ENCODE data around the gene BOC. TPM values are rescaled to one million over a fixed set of nuclear protein-coding genes. Genes with fewer than 3 reads are reported as not detected.
A peak's percentile ranks its signal among the peaks of the same experiment; 100 is the strongest.

BOC gene
- total and polyA plus RNA-seq, 8 donors: 6.0 to 34.8 (median 27.4) TPM

DNA sequence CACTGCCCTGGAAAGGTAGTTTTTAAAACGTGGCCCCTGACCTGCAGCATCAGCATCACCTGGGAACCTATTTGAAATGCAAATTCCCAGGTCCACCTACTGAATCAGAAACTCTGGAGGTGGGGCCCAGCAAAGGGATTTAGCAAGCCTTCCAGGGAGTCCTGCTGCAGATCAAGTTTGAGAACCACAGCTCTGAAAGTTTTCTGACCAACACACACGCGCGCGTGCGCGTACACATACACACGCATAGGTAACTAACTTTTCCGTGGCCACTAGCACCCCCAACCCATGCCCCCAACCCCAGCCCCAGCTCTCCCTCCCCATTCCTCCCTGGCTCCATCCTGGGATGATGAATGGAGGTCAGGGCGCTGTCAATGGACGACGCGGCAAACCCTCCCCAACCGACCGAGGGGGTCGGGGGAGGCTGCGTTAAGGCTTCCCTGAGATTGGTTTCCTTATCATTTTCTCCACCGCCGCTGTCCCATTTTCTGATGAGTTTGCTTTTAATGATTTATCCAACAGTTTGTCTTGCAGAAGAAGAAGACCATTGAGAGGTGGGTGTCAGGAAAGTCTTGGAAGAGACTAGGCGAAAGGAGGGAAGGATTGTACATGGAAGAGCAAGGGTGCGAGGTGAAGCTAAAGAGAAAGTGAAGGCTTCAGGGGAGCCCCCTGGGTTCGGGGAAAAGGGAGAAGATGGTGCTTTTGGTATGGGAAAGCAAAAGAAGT lies 590 bp upstream of the BOC start:
- no peaks in the 10 kb centered on the region for H3K36me3 ChIP-seq

DNA sequence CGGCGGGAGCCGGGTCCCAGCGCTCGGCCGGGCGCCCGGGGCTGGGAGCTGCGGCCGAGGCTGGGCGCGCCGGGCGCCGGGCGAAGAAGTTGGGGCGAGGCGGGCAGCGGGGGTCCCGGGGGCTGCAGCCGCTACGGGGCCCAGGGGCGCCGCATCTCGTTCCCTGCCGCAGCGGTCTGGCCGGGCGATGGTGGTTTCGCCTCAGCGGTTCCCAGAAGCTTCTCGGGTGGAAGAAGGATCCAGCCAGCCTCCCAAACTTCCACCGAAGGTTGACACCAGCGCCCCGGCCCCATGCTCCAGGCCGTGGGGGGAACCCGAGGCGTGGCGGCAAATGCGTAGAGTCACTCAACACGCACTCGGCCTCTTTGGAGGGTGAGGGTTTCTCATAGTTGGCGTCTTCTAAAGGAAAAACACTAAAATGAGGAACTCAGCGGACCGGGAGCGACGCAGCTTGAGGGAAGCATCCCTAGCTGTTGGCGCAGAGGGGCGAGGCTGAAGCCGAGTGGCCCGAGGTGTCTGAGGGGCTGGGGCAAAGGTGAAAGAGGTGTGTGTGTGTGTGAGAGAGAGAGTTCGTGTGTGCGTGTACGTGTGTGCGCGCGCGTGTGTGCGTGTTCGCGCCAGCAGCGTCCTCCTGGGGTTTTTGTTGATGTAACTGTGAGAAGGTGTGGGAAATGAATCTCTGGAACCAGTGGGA lies 940 bp downstream of the BOC start:
- ATAC-seq: peak; percentile 5
- Histone ChIP-seq H3K27me3 (peaks cover 6 to 69% of the 10 kb centered on the region in 2 donors), H3K27ac (peak overlapping the region in 1 of 2 donors; percentile 70), H3K36me3 (no peaks in the 10 kb centered on the region), H3K9me3 (no peaks in the 10 kb centered on the region), H3K4me1 (peaks cover 0 to 19% of the 10 kb centered on the region in 2 donors), H3K4me3 (peak overlapping the region; percentile 47 to 48)
- TF ChIP-seq, protein P1, sequence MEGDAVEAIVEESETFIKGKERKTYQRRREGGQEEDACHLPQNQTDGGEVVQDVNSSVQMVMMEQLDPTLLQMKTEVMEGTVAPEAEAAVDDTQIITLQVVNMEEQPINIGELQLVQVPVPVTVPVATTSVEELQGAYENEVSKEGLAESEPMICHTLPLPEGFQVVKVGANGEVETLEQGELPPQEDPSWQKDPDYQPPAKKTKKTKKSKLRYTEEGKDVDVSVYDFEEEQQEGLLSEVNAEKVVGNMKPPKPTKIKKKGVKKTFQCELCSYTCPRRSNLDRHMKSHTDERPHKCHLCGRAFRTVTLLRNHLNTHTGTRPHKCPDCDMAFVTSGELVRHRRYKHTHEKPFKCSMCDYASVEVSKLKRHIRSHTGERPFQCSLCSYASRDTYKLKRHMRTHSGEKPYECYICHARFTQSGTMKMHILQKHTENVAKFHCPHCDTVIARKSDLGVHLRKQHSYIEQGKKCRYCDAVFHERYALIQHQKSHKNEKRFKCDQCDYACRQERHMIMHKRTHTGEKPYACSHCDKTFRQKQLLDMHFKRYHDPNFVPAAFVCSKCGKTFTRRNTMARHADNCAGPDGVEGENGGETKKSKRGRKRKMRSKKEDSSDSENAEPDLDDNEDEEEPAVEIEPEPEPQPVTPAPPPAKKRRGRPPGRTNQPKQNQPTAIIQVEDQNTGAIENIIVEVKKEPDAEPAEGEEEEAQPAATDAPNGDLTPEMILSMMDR (IDR thresholded peaks at IDR 0.05): no peak
- intact Hi-C loops (cut with DNase I): no loop called here
- DNase-seq: no peak

More for the DNA sequence above, 590 bp upstream of the BOC start:
- intact Hi-C loops (cut with DNase I): no loop called here
- no peaks in the 10 kb centered on the region for H3K9me3 ChIP-seq
- peak in 1 of 4 donors; percentile 64 for DNase-seq
- H3K27me3 ChIP-seq: peaks cover 6 to 63% of the 10 kb centered on the region in 2 donors
- peak overlapping the region; percentile 47 to 48 for H3K4me3 ChIP-seq
- peaks cover 0 to 19% of the 10 kb centered on the region in 2 donors for H3K4me1 ChIP-seq
- H3K27ac ChIP-seq: peak overlapping the region in 1 of 2 donors; percentile 70
- ATAC-seq: peak; percentile 19
- TF ChIP-seq, protein P1 (IDR thresholded peaks at IDR 0.05): no peak

DNA sequence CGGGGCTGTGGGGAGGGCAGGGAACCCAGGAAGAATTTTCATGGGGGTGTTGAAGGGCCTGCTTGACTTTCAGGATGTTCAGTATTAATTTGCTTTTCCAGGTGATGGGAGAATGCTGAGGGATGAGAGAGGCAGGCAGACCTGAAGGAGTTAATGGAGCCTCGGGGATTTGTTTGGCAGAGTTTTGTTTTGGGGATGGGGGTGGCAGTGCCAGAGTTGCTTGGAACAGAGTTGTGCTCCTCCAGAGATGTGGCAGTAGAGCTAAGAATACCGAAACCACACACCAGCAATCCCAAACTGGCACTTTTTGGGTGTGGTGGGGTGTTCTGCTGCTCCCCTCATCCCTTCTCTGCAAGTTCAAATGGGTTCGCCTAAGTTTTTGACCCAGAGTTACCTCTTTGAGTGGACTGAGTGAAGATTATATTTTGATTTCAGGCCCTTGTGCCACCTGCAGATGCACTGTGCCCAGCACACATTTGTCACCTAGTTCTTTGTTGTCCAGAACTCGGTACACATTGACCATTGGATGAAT lies 1.6 kb downstream of the BOC start:
- Histone ChIP-seq H3K27me3 (peaks cover 6 to 69% of the 10 kb centered on the region in 2 donors), H3K4me3 (peak overlapping the region; percentile 47 to 48), H3K4me1 (peaks cover 0 to 19% of the 10 kb centered on the region in 2 donors), H3K36me3 (no peaks in the 10 kb centered on the region), H3K27ac (no peak overlapping the region), H3K9me3 (no peaks in the 10 kb centered on the region)
- intact Hi-C loops (cut with DNase I): no loop called here
- DNase-seq: no peak
- ATAC-seq: no peak
- TF ChIP-seq, protein P1 (IDR thresholded peaks at IDR 0.05): no peak

DNA sequence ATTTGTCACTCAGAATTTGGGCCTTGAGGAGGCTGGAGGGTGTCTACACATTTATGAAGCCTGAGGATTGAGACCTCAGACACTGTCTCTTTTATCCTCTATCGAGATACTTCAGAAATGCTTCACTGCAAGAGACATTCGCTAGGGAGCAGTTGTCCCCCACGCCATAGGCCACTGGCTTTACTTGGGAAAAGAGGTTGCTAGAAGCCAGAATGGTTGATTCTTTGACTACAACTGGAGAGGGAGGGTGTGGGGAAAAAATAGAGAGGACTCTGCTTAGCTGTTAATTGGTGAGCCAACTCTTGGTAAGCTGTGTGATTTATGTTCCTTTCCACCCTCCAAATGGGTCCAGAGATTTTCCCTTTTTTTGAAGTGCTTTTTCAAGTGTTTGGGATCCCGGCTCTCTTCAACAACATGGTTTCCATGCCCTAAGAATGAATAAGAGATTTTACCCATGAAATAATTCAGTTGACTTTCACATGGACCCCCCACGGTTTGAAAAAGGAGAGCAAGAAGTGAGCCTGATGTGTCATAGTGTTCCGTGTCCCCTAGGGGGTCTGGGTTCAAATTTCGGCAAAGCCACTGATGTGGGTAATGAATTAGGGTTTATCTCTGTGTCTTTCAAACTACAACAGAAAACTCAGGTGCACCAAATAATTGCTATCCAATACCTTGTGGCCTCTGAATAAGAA lies 2.7 kb downstream of the BOC start:
- peaks cover 6 to 61% of the 10 kb centered on the region in 2 donors for H3K27me3 ChIP-seq
- TF ChIP-seq, protein P1 (IDR thresholded peaks at IDR 0.05): no peak

More for the DNA sequence above, 2.7 kb downstream of the BOC start:
- no peak for DNase-seq
- H3K36me3 ChIP-seq: no peaks in the 10 kb centered on the region
- no peak for ATAC-seq
- H3K9me3 ChIP-seq: no peaks in the 10 kb centered on the region
- no peak overlapping the region for H3K27ac ChIP-seq
- no peak overlapping the region for H3K4me3 ChIP-seq
- H3K4me1 ChIP-seq: peaks cover 0 to 19% of the 10 kb centered on the region in 2 donors
- intact Hi-C loops (cut with DNase I): no loop called here

Measured in left lung (tissue), 10 donors.